Common myeloid progenitor, CD34-positive (primary cell): ENCODE results near the gene FAM20C. TPM values are rescaled to one million over a fixed set of nuclear protein-coding genes. Genes with fewer than 3 reads are reported as not detected.

ENCODE experiments used
- CTCF ChIA-PET: fragments of 350-600 bp; sonication (Branson Sonifier 250); formaldehyde crosslinking; loops from one replicate; lab custom pipeline; 2021; ENCODE audit warnings: antibody characterized with exemption; lab: Charles Lee
- POLR2A ChIA-PET: fragments of 350-600 bp; sonication (Branson Sonifier 250); formaldehyde crosslinking; loops from one replicate; lab custom pipeline; 2021; ENCODE audit warnings: antibody characterized with exemption; lab: Charles Lee
- DNase-seq, 3 donors: peaks; one replicate each; pipeline versions ENCODE4 v3.0.0 to v3.0.0-alpha.2; 2013
- H3K27ac ChIP-seq, 2 experiments: 1 replicate in 1 of 2; 2 replicates in 1 of 2; pipeline ENCODE4 v1.7.0; 2013; ENCODE audit warnings: inconsistent platforms in 2 of 2, low read length in 2 of 2, mild to moderate bottlenecking in 2 of 2, low read depth in 1 of 2, moderate library complexity in 1 of 2; ENCODE audit not compliant: severe bottlenecking in 2 of 2, insufficient read depth in 1 of 2, poor library complexity in 1 of 2
- H3K27me3 ChIP-seq, 5 experiments: replicated peaks in 2 of 5; 1 replicate in 3 of 5; 2 replicates in 2 of 5; pipeline versions ENCODE4 v1.6.1 to v1.7.0; 2013; ENCODE audit warnings: low read length in 4 of 5, mild to moderate bottlenecking in 2 of 5, moderate library complexity in 2 of 5, inconsistent platforms in 1 of 5; ENCODE audit not compliant: insufficient read depth in 5 of 5, control insufficient read depth in 4 of 5
- H3K36me3 ChIP-seq, 4 experiments: 1 replicate in 2 of 4; 2 replicates in 2 of 4; pipeline versions ENCODE4 v1.6.1 to v1.7.0; 2013; ENCODE audit warnings: low read length in 3 of 4, control low read depth in 1 of 4, mild to moderate bottlenecking in 1 of 4; ENCODE audit not compliant: control insufficient read depth in 4 of 4, insufficient read depth in 4 of 4
- H3K4me1 ChIP-seq, 4 experiments: 1 replicate in 3 of 4; 2 replicates in 1 of 4; pipeline versions ENCODE4 v1.6.1 to v1.7.1; 2013; ENCODE audit warnings: low read length in 3 of 4, mild to moderate bottlenecking in 3 of 4, control low read depth in 1 of 4, inconsistent platforms in 1 of 4, moderate library complexity in 1 of 4; ENCODE audit not compliant: control insufficient read depth in 4 of 4, insufficient read depth in 4 of 4; ENCODE audit errors: control extremely low read depth in 1 of 4
- H3K4me3 ChIP-seq, 7 experiments: 1 replicate in 4 of 7; 2 replicates in 3 of 7; pipeline versions ENCODE4 v1.5.1 to v1.7.0; 2013; ENCODE audit warnings: mild to moderate bottlenecking in 7 of 7, low read length in 6 of 7, moderate library complexity in 6 of 7, inconsistent platforms in 2 of 7, low read depth in 2 of 7, control low read depth in 1 of 7; ENCODE audit not compliant: insufficient read depth in 4 of 7, control insufficient read depth in 1 of 7; ENCODE audit errors: extremely low read depth in 1 of 7
- H3K9me3 ChIP-seq, 5 experiments: 1 replicate in 4 of 5; 2 replicates in 1 of 5; pipeline versions ENCODE4 v1.6.1 to v1.7.1; 2013; ENCODE audit warnings: low read length in 4 of 5, mild to moderate bottlenecking in 2 of 5, inconsistent platforms in 1 of 5, low read depth in 1 of 5, moderate library complexity in 1 of 5; ENCODE audit not compliant: control insufficient read depth in 4 of 5, insufficient read depth in 2 of 5; ENCODE audit errors: control extremely low read depth in 1 of 5
- WGBS: methylation state at CpG from one replicate; pipeline ENCODE4 v1.1.5; 2013; ENCODE audit not compliant: insufficient coverage; 5-methylcytosine and 5-hydroxymethylcytosine counted together
- polyA plus RNA-seq: library from polyadenylated mRNA; unstranded; fragments of 120-200 nt; gene quantifications from one replicate; pipeline ENCODE4 v1.2.1, GENCODE V29; 2013

Gene FAM20C
- 0.91 TPM for polyA plus RNA-seq

DNA sequence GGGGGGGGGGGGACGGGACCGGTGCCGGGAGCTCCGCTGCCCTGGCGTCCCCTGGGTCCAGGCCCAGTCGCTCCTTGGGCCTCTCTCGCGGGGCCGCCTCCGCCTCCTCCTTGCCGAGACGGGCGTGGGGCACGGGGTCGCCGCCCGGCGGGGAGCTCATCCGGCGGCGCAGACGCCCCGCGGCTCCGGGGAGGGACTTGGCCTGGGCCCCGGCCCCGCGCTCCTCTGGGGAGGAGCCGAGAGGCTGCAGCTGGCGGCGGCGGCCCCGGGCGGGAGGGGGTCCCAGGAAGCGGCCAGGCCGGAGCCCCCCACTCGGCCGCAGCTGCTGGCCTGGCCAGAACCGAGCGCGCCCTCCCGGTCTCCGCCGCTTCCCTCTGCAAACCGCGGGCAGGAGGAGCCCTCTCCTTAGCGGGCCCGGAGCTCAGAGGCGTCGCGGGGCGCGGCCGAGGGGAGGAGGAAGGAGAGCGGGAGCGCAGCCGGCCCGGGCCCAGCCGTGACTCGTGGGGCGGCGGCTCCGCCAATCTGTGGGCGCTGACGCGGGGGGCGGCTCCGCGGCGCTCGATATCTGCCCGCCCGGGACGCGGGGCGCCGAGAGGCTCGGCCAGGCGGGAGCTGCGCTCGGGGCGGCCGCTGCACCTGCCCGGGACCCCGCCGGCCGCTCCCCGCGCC lies at the start of gene FAM20C:
Gene FAM20C (plus strand): TSS at position 591 of the 669 bp plus-strand sequence. CDS start 629 bp downstream, outside the sequence.
- ChIA-PET POLR2A (interaction anchor here (0.7 kb wide), 2 partner anchors 23 to 43 kb away, joined by 3 read pairs; no protein-coding TSS in a partner anchor), CTCF (no interaction called here)
- Histone ChIP-seq H3K9me3 (peaks cover 0 to 2% (median 0%) of the 10 kb centered on the region in 5 experiments), H3K27me3 (peaks cover 0 to 45% (median 18%) of the 10 kb centered on the region in 5 experiments), H3K4me3 (peak within 1 kb of the TSS; percentile 16 to 71 (median 54)), H3K4me1 (peaks cover 0 to 19% (median 10%) of the 10 kb centered on the region in 4 experiments), H3K27ac (no peak within 1 kb of the TSS), H3K36me3 (no peaks in the 10 kb centered on the region)
- peak; percentile 73 to 89 (median 79) for DNase-seq
- 0% methylated on average over 42 of the region's 89 CpGs for WGBS

DNA sequence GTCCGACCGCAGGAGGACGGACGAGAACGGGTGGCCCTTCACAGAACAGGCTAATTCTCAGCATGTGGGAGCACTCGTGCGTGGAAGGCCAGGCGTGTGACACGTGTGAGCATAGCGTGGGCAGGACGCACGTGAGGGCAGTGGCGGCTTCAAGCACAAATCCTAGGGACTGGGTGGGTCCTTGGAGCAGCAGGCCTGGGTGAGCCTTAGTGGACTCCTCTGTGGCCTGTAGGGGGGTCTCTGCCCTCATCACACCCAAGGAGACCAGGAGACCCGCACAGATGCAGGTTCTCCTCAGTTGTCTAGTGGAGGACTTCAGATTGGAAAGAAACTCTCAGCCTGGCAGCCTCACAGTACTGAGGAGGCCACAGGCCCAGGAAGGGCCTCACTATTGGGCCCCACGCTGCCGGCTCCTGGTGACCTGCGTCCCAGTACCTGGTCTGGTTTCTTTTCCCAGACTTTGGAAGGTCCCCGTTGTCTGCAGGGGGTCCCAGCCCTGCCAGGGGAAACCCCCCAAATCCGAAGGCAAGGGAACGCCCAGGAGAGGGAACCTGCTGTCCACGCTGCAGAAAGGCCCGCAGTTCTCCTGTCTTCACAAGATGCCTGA lies 49.1 kb upstream of the FAM20C start:
- WGBS, result 97% methylated on average over 21 of the region's 22 CpGs
- Histone ChIP-seq H3K36me3 (peaks cover 0 to 5% (median 2%) of the 10 kb centered on the region in 4 experiments), H3K9me3 (no peaks in the 10 kb centered on the region), H3K27me3 (peaks cover 0 to 2% (median 0%) of the 10 kb centered on the region in 5 experiments), H3K27ac (no peak overlapping the region), H3K4me3 (no peak overlapping the region), H3K4me1 (peaks cover 0 to 5% (median 0%) of the 10 kb centered on the region in 4 experiments)
- CTCF ChIA-PET, result no interaction called here
- POLR2A ChIA-PET, result no interaction called here
- DNase-seq, result no peak

DNA sequence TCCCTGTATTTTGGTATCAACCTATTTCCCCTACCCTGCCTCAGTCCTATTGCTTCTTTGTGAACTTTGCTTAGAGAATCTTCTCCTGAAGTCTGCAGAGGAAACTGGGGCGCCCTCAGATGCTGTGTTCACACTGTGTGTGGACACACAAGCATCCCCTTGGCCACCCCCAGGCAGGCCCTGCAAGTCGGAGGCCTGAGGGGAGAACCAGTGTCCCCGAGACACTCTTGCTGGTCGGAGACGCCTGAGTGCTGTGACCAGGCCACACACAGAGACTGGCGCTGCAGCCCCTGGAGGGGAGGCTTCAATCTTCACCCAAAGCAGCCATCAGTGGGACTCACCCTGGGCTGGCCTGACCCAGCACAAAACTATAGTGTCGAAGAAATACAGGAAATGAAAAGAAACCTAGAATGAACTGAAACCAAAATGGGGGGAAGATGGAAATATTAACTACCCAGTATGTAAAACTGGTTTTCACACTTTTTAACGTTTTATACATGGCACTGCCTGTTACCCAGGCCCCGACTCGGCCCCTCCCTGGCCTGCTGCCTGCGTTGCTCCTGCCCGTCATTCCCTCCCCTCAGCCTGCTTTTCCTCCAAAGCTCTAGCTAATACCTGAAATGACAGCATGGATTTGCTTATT lies 48.4 kb upstream of the FAM20C start:
- POLR2A ChIA-PET, result no interaction called here
- 92% methylated on average over 12 of the region's 12 CpGs for WGBS
- peaks cover 0 to 2% (median 0%) of the 10 kb centered on the region in 5 experiments for H3K27me3 ChIP-seq
- no peak overlapping the region for H3K4me3 ChIP-seq
- H3K4me1 ChIP-seq, result peaks cover 0 to 10% (median 2%) of the 10 kb centered on the region in 4 experiments
- peaks cover 0 to 5% (median 2%) of the 10 kb centered on the region in 4 experiments for H3K36me3 ChIP-seq
- no peak overlapping the region for H3K27ac ChIP-seq
- CTCF ChIA-PET, result no interaction called here
- no peaks in the 10 kb centered on the region for H3K9me3 ChIP-seq
- no peak for DNase-seq

DNA sequence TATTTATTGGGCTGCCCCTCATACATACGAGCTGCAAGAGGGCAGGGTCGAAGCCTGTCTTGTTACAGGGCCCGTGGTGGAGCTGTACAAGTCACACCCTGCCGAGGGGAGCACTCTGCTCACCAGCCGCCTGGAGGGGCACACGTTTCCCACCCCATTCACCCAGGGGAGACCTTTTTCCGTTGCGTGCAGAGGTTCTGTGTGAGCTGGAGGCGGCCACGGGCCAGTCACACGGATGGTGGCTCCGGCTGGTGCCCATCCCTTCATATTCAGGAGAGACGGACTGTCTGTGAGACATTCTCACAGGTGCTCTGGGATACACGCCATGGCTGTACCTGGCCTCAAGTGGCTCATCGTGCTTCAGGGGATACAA lies 47.9 kb upstream of the FAM20C start:
- ChIA-PET CTCF (interaction anchor here (1.1 kb wide), 1 partner anchor 11 kb away, joined by 7 read pairs; no protein-coding TSS in a partner anchor), POLR2A (no interaction called here)
- Histone ChIP-seq H3K4me3 (no peak overlapping the region), H3K36me3 (peaks cover 0 to 5% (median 2%) of the 10 kb centered on the region in 4 experiments), H3K27me3 (peaks cover 0 to 2% (median 0%) of the 10 kb centered on the region in 5 experiments), H3K4me1 (peaks cover 0 to 10% (median 3%) of the 10 kb centered on the region in 4 experiments), H3K27ac (no peak overlapping the region), H3K9me3 (no peaks in the 10 kb centered on the region)
- 96% methylated on average over 11 of the region's 15 CpGs for WGBS
- DNase-seq, result no peak

DNA sequence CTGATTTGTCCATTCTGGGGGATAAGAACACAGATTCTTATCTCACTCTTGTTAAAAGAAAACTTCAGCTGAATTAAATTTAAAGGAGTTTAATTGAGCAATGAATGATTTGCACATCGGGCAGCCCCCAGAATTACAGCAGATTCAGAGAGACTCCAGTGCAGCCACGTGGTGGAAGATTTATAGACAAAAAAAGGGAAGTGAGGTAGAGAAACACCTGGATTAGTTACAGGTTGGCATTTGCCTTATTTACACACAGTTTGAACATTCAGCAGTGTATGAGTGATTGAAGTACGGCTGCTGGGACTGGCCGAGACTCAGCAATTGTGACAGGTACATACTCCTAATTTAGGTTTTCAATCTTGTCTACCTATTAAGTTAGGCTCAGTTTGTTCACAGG lies 46.5 kb upstream of the FAM20C start:
- Histone ChIP-seq H3K9me3 (no peaks in the 10 kb centered on the region), H3K4me3 (no peak overlapping the region), H3K27ac (no peak overlapping the region), H3K4me1 (peaks cover 0 to 21% (median 16%) of the 10 kb centered on the region in 4 experiments), H3K27me3 (peaks cover 0 to 2% (median 0%) of the 10 kb centered on the region in 5 experiments), H3K36me3 (peaks cover 0 to 5% (median 2%) of the 10 kb centered on the region in 4 experiments)
- POLR2A ChIA-PET, result no interaction called here
- DNase-seq, result peak in 2 of 3 donors; percentile 20 to 49
- CTCF ChIA-PET, result interaction anchor here (1.1 kb wide), 1 partner anchor 12 kb away, joined by 7 read pairs; no protein-coding TSS in a partner anchor
- WGBS, result 68% methylated on average over 3 of the region's 4 CpGs

DNA sequence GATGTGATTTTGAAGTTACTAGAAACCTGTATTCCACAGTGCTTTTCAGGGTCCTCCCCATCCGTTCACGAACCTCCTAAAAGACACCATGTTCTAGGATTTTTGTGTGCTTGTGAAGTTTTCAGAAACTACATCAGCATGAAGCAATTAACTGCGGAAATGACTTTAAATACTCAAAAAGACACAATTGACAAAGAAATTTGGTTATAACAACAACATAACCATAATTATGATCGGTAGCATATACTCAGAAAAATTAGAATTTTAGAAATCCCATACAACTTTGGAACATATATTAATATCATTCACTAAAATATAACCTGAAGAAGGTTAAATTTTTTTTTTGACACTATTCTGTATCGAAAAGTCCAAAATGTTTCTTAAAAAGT lies 43.8 kb upstream of the FAM20C start:
- CTCF ChIA-PET, result no interaction called here
- Histone ChIP-seq H3K4me1 (peaks cover 0 to 21% (median 18%) of the 10 kb centered on the region in 4 experiments), H3K27me3 (no peaks in the 10 kb centered on the region), H3K9me3 (no peaks in the 10 kb centered on the region), H3K4me3 (peak overlapping the region; percentile 30 to 85 (median 74)), H3K27ac (peak overlapping the region; percentile 80 to 93), H3K36me3 (peaks cover 0 to 5% (median 2%) of the 10 kb centered on the region in 4 experiments)
- no peak for DNase-seq
- 93% methylated on average over 3 of the region's 5 CpGs for WGBS
- POLR2A ChIA-PET, result no interaction called here
